ENCODE results near the gene COMT. TPM values are rescaled to one million over a fixed set of nuclear protein-coding genes. Genes with fewer than 3 reads are reported as not detected.

The COMT gene
- 1.1 and 1.3 TPM in 2 replicates for total RNA-seq (ENCODE audit: low replicate concordance)

DNA sequence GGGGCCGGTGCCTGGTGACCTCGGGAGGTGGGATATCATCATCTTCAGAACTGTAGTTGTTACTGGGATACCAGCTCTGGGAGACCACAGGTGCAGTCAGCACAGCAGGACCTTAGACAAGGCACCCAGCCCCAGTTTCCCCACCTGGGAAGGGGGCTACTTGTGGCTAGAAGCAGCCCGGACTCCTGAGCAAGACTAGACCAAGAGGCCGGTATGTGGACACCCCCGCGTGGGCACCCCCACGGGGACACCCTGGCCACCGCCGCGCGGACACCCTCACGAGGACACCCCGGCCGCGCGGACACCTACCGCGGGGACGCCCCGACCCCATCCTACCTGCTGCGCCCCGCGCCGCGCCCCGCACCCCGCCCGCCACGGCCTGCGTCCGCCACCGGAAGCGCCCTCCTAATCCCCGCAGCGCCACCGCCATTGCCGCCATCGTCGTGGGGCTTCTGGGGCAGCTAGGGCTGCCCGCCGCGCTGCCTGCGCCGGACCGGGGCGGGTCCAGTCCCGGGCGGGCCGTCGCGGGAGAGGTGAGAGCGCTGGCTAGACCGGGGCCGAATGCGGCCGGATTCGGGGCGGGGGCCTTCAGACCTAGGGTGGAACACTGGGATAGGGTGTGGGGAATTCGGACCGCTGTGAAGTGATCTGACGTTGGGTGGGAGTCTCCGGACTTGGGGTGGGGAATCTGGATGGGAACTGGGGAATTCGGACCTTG is at the start of gene COMT, which contains the start of gene TXNRD2:
COMT (plus strand) TSS at position 408 of the 718 bp plus-strand sequence. CDS start 20,755 bp downstream, outside the sequence.
TXNRD2 (minus strand) TSS at position 454 of the 718 bp plus-strand sequence; CDS start at position 439, 15 bp downstream.
- Histone ChIP-seq H2AFZ (replicated peaks) (no peak within 1 kb of the TSS), H3K79me2 (ENCODE audit: low read depth) (no peaks in the 10 kb centered on the region), H3F3A (ENCODE audit: low read depth) (peaks cover 6% of the 10 kb centered on the region), H3K4me3 (no peak within 1 kb of the TSS), H4K20me1 (ENCODE audit: low read depth) (no peaks in the 10 kb centered on the region), H3K27me3 (no peaks in the 10 kb centered on the region), H3K9ac (no peak within 1 kb of the TSS), H3K4me1 (peaks cover 12% of the 10 kb centered on the region), H3K27ac (no peak within 1 kb of the TSS), H3K4me2 (peak within 1 kb of the TSS; percentile 19), H3K9me3 (ENCODE audit: low read depth) (no peaks in the 10 kb centered on the region), H3K36me3 (no peaks in the 10 kb centered on the region)
- no peak for DNase-seq (ENCODE audit: low spot score)
- H3K9me3 Mint-ChIP-seq, result peaks cover 12% of the 10 kb centered on the region
- peaks cover 14% of the 10 kb centered on the region for H3K27me3 Mint-ChIP-seq (ENCODE audit: insufficient read depth, low read depth)
- peak within 1 kb of the TSS; percentile 81 for H3K4me3 Mint-ChIP-seq
- peaks cover 22% of the 10 kb centered on the region for H3K4me1 Mint-ChIP-seq
- H3K27ac Mint-ChIP-seq, result peak within 1 kb of the TSS; percentile 99
- peaks cover 2% of the 10 kb centered on the region for H3K36me3 Mint-ChIP-seq
- no peak for TF ChIP-seq EZH2 (IDR thresholded peaks at IDR 0.05)
- no peak for TF ChIP-seq EZH2phosphoT487 (IDR thresholded peaks at IDR 0.05)
- TF ChIP-seq, protein P1, sequence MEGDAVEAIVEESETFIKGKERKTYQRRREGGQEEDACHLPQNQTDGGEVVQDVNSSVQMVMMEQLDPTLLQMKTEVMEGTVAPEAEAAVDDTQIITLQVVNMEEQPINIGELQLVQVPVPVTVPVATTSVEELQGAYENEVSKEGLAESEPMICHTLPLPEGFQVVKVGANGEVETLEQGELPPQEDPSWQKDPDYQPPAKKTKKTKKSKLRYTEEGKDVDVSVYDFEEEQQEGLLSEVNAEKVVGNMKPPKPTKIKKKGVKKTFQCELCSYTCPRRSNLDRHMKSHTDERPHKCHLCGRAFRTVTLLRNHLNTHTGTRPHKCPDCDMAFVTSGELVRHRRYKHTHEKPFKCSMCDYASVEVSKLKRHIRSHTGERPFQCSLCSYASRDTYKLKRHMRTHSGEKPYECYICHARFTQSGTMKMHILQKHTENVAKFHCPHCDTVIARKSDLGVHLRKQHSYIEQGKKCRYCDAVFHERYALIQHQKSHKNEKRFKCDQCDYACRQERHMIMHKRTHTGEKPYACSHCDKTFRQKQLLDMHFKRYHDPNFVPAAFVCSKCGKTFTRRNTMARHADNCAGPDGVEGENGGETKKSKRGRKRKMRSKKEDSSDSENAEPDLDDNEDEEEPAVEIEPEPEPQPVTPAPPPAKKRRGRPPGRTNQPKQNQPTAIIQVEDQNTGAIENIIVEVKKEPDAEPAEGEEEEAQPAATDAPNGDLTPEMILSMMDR (IDR thresholded peaks at IDR 0.05), result no peak

DNA sequence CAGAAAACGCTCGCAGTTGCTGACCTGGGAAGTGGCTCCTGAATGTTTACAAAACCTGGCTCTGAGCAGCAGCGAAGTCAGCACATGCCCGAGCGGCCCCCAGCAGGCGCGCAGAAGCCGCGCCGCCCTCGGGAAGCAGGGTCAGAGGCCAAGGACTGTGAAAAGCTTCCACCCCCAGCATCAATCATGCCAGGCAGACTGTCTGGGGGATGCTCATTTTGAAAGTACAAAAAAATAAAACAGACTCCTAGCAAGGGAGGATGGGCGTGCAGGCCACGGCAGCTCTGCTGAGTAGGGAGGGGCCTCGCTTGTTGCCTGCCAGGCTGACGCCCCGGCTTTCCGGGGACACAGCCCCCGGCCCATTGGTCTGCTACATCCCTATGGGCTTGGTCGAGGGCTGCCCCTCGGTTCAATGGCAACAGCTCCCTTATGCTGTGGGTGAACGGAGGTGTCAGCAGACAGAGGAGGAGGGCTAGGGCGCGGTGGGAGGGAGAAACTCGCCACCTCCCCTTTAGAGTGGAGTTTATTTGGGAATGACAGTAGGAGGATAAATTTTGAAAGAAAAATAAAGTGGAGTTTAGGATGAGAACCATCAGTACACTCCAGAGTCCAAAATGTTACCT is 49.2 kb upstream of the COMT start:
- Mint-ChIP-seq H3K27me3 (ENCODE audit: insufficient read depth, low read depth) (peaks cover 13% of the 10 kb centered on the region), H3K4me1 (peaks cover 37% of the 10 kb centered on the region), H3K9me3 (no peaks in the 10 kb centered on the region), H3K4me3 (peak overlapping the region; percentile 65), H3K27ac (no peak overlapping the region), H3K36me3 (no peaks in the 10 kb centered on the region)
- DNase-seq (ENCODE audit: low spot score), result peak; percentile 65
- Histone ChIP-seq H3K4me3 (no peak overlapping the region), H3K4me2 (peak overlapping the region; percentile 40), H2AFZ (replicated peaks) (no peak overlapping the region), H4K20me1 (ENCODE audit: low read depth) (peaks cover 13% of the 10 kb centered on the region), H3K79me2 (ENCODE audit: low read depth) (no peaks in the 10 kb centered on the region), H3K9me3 (ENCODE audit: low read depth) (no peaks in the 10 kb centered on the region), H3K4me1 (peaks cover 30% of the 10 kb centered on the region), H3K27me3 (peaks cover 46% of the 10 kb centered on the region), H3K36me3 (no peaks in the 10 kb centered on the region), H3F3A (ENCODE audit: low read depth) (peaks cover 24% of the 10 kb centered on the region), H3K27ac (no peak overlapping the region), H3K9ac (no peak overlapping the region)
- TF ChIP-seq, protein P1 (IDR thresholded peaks at IDR 0.05), result no peak
- TF ChIP-seq EZH2phosphoT487 (IDR thresholded peaks at IDR 0.05) (no peak), EZH2 (IDR thresholded peaks at IDR 0.05) (no peak)

DNA sequence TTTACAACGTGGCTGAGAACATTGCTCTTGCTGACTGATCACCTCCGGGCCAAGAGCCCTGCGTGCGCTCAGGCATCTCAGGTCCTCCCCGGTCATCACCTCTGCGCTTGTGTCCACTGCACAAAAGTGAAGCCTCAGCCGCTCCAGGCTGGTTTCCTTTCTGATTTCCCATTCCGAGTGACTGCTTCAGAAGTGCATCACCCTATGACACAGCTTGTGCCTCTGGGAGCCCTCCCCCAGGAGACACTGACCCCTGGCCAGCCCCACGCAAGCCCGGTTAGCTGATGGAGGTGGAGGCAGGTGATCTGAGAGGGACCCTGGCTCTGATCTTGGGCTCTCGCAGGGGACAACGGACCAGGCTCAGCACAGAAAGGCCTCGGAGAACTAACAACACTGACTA is 48.6 kb upstream of the COMT start:
- peaks cover 13% of the 10 kb centered on the region for H3K27me3 Mint-ChIP-seq (ENCODE audit: insufficient read depth, low read depth)
- H3K9me3 Mint-ChIP-seq, result no peaks in the 10 kb centered on the region
- Histone ChIP-seq H3K9ac (no peak overlapping the region), H3F3A (ENCODE audit: low read depth) (peaks cover 24% of the 10 kb centered on the region), H3K27me3 (peaks cover 46% of the 10 kb centered on the region), H3K9me3 (ENCODE audit: low read depth) (no peaks in the 10 kb centered on the region), H2AFZ (replicated peaks) (no peak overlapping the region), H3K79me2 (ENCODE audit: low read depth) (no peaks in the 10 kb centered on the region), H3K4me1 (peaks cover 30% of the 10 kb centered on the region), H3K36me3 (no peaks in the 10 kb centered on the region), H3K4me3 (no peak overlapping the region), H3K27ac (no peak overlapping the region), H3K4me2 (peak overlapping the region; percentile 40), H4K20me1 (ENCODE audit: low read depth) (peaks cover 13% of the 10 kb centered on the region)
- H3K27ac Mint-ChIP-seq, result no peak overlapping the region
- DNase-seq (ENCODE audit: low spot score), result no peak
- H3K4me1 Mint-ChIP-seq, result peaks cover 38% of the 10 kb centered on the region
- H3K36me3 Mint-ChIP-seq, result no peaks in the 10 kb centered on the region
- H3K4me3 Mint-ChIP-seq, result peak overlapping the region; percentile 11
- TF ChIP-seq EZH2 (IDR thresholded peaks at IDR 0.05), result no peak
- TF ChIP-seq EZH2phosphoT487 (IDR thresholded peaks at IDR 0.05), result no peak
- TF ChIP-seq, protein P1 (IDR thresholded peaks at IDR 0.05), result no peak
